Esophagus squamous epithelium (tissue), 4 donors: ENCODE measurements around the gene JRKL.

ENCODE experiments used
- CTCF ChIP-seq, 6 experiments: fragments of 450-650 bp in 4 of 6; fragments of 200-600 bp in 2 of 6; sonication (generic) in 2 of 6; IDR thresholded peaks; one replicate each; pipeline ENCODE4 v1.5.1; 2016 to 2019; ENCODE audit warnings: antibody characterized with exemption in 6 of 6, mild to moderate bottlenecking in 4 of 6, moderate library complexity in 4 of 6
- POLR2A ChIP-seq, 4 donors: fragments of 450-650 bp; IDR thresholded peaks; one replicate each; pipeline ENCODE4 v1.6.1; 2017; ENCODE audit warnings: antibody characterized with exemption in 4 of 4, mild to moderate bottlenecking in 4 of 4, moderate library complexity in 3 of 4

GRCh38 chr11:96397863-96398262 is 8.1 kb downstream of the JRKL start:
- TF ChIP-seq CTCF (IDR thresholded peaks at IDR 0.05) (no peak), POLR2A (IDR thresholded peaks at IDR 0.05) (no peak)
